ENCODE results near the gene TBC1D22A. TPM values are rescaled to one million over a fixed set of nuclear protein-coding genes. Genes with fewer than 3 reads are reported as not detected.

The TBC1D22A gene
- total and polyA plus RNA-seq, 8 donors, result 13.3 to 53.1 (median 21.5) TPM

GRCh38 chr22:47142427-47143046, 380.1 kb downstream of the TBC1D22A start:
- WGBS, 5 donors, result 73 to 100% (median 89%) methylated on average over 2 of the region's 2 CpGs
- Histone ChIP-seq H3K4me3 (no peak overlapping the region), H3K36me3 (peaks cover 0 to 6% (median 0%) of the 10 kb centered on the region in 4 donors), H3K27me3 (no peaks in the 10 kb centered on the region), H3K4me1 (peaks cover 0 to 24% (median 21%) of the 10 kb centered on the region in 4 donors), H3K9me3 (no peaks in the 10 kb centered on the region), H3K27ac (peak overlapping the region in 2 of 5 donors; percentile 72 to 85)
- intact Hi-C loops (cut with DNase I; ENCODE audit: low total_unique reads), result no loop called here
- DNase-seq, result no peak
- TF ChIP-seq CTCF (IDR thresholded peaks at IDR 0.05) (no peak), POLR2AphosphoS5 (IDR thresholded peaks at IDR 0.05) (no peak), POLR2A (IDR thresholded peaks at IDR 0.05) (no peak), EP300 (IDR thresholded peaks at IDR 0.05) (no peak)

- H3K4me1 ChIP-seq, result peaks cover 0 to 24% (median 21%) of the 10 kb centered on the region in 4 donors
- DNase-seq, result peak in 1 of 2 donors; percentile 72
- H3K36me3 ChIP-seq, result peaks cover 0 to 6% (median 0%) of the 10 kb centered on the region in 4 donors
- intact Hi-C loops (cut with DNase I; ENCODE audit: low total_unique reads), result no loop called here
- H3K27me3 ChIP-seq, result no peaks in the 10 kb centered on the region
- no peaks in the 10 kb centered on the region for H3K9me3 ChIP-seq
- H3K27ac ChIP-seq, result peak overlapping the region in 3 of 5 donors; percentile 69 to 85 (median 72)
- TF ChIP-seq POLR2AphosphoS5 (IDR thresholded peaks at IDR 0.05) (peak in 1 of 3 donors; percentile 10), EP300 (IDR thresholded peaks at IDR 0.05) (no peak)
- H3K4me3 ChIP-seq, result no peak overlapping the region
- WGBS, 5 donors, result 56 to 84% (median 61%) methylated on average over 15 to 16 of the region's 16 CpGs
These were observed 380.9 kb downstream of the TBC1D22A start for GRCh38 chr22:47143249-47143938.

GRCh38 chr22:47144076-47144765, 381.8 kb downstream of the TBC1D22A start:
- peak overlapping the region in 4 of 5 donors; percentile 69 to 85 (median 71) for H3K27ac ChIP-seq
- intact Hi-C loops (cut with DNase I; ENCODE audit: low total_unique reads), result no loop called here
- WGBS, 5 donors, result 35 to 87% (median 57%) methylated on average over 21 to 24 of the region's 24 CpGs
- no peaks in the 10 kb centered on the region for H3K27me3 ChIP-seq
- TF ChIP-seq EP300 (IDR thresholded peaks at IDR 0.05) (no peak), CTCF (IDR thresholded peaks at IDR 0.05) (no peak), POLR2AphosphoS5 (IDR thresholded peaks at IDR 0.05) (no peak), POLR2A (IDR thresholded peaks at IDR 0.05) (no peak)
- peaks cover 0 to 4% (median 0%) of the 10 kb centered on the region in 4 donors for H3K36me3 ChIP-seq
- H3K4me3 ChIP-seq, result no peak overlapping the region
- peak in 1 of 2 donors; percentile 68 for DNase-seq
- peaks cover 0 to 24% (median 21%) of the 10 kb centered on the region in 4 donors for H3K4me1 ChIP-seq
- H3K9me3 ChIP-seq, result no peaks in the 10 kb centered on the region

- Histone ChIP-seq H3K4me3 (no peak overlapping the region), H3K27me3 (no peaks in the 10 kb centered on the region), H3K4me1 (peaks cover 0 to 24% (median 21%) of the 10 kb centered on the region in 4 donors), H3K36me3 (no peaks in the 10 kb centered on the region), H3K9me3 (no peaks in the 10 kb centered on the region), H3K27ac (peak overlapping the region in 4 of 5 donors; percentile 58 to 73 (median 62))
- WGBS, 5 donors, result 41 to 76% (median 51%) methylated on average over 18 to 20 of the region's 21 CpGs
- peak in 1 of 2 donors; percentile 91 for DNase-seq
- TF ChIP-seq POLR2A (IDR thresholded peaks at IDR 0.05) (no peak), POLR2AphosphoS5 (IDR thresholded peaks at IDR 0.05) (peak in 2 of 3 donors; percentile 19 to 31)
- intact Hi-C loops (cut with DNase I; ENCODE audit: low total_unique reads), result no loop called here
These were observed 382.5 kb downstream of the TBC1D22A start for GRCh38 chr22:47144791-47145425.

- Histone ChIP-seq H3K4me1 (peaks cover 0 to 24% (median 21%) of the 10 kb centered on the region in 4 donors), H3K27ac (no peak overlapping the region), H3K9me3 (no peaks in the 10 kb centered on the region), H3K36me3 (no peaks in the 10 kb centered on the region), H3K27me3 (no peaks in the 10 kb centered on the region), H3K4me3 (no peak overlapping the region)
- DNase-seq, result no peak
- WGBS, 5 donors, result 86 to 93% (median 87%) methylated on average over 20 of the region's 20 CpGs
- no peak for TF ChIP-seq CTCF (IDR thresholded peaks at IDR 0.05)
- TF ChIP-seq EP300 (IDR thresholded peaks at IDR 0.05), result no peak
- TF ChIP-seq POLR2AphosphoS5 (IDR thresholded peaks at IDR 0.05), result no peak
- TF ChIP-seq POLR2A (IDR thresholded peaks at IDR 0.05), result no peak
- intact Hi-C loops (cut with DNase I; ENCODE audit: low total_unique reads), result no loop called here
These were observed 383.4 kb downstream of the TBC1D22A start for GRCh38 chr22:47145883-47146282.
